NT2/D1 (cell line): Measurements from ENCODE around the gene SLC39A11.

Experiments used
- SUZ12 ChIP-seq: IDR thresholded peaks from 2 replicates; pipeline ENCODE4 v1.6.1; 2011; ENCODE audit not compliant: insufficient read length, insufficient read depth; ENCODE audit errors: extremely low read depth
- YY1 ChIP-seq: IDR thresholded peaks from 2 replicates; pipeline ENCODE4 v1.6.1; 2011; ENCODE audit not compliant: insufficient read length, insufficient read depth
- ZNF274 ChIP-seq: IDR thresholded peaks from 2 replicates; pipeline ENCODE4 v1.6.1; 2011; ENCODE audit warnings: mild to moderate bottlenecking, low read depth, low read length

- TF ChIP-seq SUZ12 (no peak), ZNF274 (no peak), YY1 (no peak)
Measured at GRCh38 chr17:73096866-73097265, 4.4 kb upstream of the SLC39A11 start.
